Measurements from ENCODE around the gene DSG3.

Gene DSG3

DNA sequence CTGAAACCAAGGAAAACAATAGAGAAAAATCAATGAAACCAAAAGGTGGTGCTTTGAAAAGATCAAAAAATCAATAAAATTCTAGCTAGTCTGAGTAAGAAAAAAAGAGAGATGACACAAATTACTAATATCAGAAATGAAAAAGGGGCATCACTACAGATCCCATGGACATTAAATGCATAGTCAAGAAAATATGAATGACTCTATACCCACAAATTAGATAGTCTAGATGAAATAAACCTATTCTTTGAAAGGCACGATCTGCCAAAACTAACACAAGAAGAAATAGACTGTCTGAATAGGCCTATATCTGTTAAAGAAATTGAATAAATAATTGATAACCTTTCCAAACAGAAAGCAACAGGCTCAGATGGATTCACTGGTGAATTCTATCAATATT is 15.2 kb upstream of the DSG3 start:
- DNase-seq (ENCODE audit: low read depth) = no peak

DNA sequence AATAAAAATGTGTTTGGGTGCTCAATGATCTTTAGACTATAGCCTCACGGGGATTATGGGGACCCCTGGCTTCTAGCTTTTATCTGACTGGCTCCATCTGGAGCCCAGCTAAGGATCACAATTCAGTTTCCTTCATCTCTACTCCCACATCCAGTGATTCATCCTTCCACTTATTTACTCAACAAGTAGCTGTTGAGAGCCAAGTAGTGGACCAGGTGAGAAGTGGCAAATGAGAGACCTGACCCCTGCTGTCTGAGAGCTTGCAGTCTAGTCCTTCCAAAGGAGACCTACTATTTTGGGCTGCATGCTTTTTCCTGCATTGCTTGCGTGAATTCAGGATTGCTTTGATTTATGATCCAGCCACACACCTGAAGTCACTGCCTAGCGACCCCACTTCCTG is 10.7 kb upstream of the DSG3 start:
- no peak for DNase-seq (ENCODE audit: low read depth)

DNA sequence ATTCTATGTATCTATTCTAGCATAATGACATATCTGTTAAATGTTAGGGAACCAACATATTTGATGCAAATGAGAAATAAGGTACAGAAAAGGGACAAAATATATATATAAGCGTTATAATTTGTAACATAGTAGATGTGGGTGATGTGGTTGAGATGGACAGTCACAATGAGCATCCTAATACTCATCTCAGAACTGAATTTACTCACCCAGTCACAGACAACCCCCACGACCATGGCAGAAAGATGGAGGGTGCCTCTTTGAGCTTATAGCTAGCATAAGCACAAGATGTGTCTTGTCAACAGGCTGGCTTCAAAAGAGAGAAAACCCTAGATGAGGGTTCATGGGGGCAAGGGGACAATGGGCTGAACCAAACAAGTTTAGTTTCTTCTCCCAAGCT is 9.1 kb upstream of the DSG3 start:
- DNase-seq (ENCODE audit: low read depth) = no peak

DNA sequence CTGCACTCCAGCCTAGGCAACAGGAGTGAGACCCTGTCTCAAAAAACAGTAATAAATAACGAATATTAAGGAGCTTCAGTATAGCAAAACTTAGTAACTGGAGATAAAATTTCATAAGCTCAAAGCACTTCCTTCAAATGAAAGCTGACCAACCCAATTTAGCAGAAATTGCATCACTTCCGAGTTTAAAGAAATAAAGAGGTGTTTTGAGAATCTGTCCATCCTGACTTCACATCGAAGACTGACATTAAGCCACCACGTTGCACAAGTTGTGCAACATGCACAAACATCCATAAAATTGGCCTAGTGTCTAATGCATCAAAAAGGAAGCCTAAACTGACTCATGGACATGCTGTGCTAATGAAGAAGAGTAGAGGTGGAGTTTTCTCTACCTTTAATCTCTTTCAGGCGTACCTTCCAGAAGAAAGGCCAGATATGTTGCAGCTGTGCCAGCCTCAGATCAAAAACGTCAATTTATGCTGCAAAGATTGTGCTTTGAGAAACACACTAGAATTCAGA is 7.7 kb upstream of the DSG3 start:
- DNase-seq (ENCODE audit: low read depth) = no peak

DNA sequence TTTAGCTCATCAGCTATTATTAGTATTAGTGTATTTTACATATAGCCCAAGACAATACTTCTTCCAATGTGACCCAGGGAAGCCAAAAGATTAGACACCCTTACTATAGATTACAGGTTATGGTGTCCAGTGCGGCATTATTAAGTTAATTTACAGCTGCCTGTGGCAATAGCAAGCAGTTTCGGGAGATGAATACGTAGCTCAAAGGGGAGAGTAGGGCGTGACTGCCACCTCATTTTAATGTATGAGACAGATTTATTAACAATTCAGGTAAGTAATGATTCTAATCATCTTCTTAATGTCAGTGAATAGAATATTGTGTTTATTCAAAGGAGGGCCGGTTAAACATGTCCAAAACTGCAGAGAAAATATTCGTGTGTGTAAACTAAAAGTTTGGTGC is 6.8 kb upstream of the DSG3 start:
- no peak for DNase-seq (ENCODE audit: low read depth)

DNA sequence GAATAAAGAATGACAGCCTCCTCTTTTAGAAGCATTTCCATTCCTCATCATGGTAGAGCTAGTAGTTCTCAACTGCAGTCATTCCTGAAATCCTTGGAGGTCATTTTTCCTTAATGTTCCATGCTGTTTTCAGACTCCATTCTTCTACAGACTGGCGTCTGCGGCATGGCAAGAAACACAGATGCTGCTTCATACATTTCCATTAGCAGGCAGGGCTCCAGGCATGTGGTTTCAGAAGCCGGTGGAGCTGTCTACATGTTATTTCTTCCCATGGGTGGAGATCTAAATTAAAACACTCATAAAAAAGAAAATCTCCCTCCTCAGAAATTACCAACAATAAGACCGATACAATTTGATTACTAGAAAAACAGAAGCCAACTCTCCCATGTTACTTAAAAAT is 6.0 kb upstream of the DSG3 start:
- DNase-seq (ENCODE audit: low read depth) = no peak

DNA sequence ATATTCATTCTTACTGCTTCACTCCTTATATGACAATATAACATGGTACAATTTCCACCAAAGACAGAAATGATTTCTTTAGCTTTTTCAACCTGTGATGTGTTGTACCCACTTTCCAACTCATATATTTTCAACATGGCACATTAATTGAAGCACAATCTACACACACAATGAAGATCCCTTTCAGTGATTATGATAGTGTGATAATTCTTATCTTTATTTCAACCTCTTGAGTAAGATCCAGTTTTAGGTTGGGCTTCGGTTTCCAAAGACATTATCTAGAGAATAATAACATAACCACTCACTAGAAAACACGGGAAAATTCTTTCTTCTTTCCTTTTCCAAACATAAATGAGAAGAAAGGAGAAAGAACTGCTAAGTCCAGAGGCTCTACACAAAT is 3.4 kb upstream of the DSG3 start:
- DNase-seq (ENCODE audit: low read depth) = no peak

DNA sequence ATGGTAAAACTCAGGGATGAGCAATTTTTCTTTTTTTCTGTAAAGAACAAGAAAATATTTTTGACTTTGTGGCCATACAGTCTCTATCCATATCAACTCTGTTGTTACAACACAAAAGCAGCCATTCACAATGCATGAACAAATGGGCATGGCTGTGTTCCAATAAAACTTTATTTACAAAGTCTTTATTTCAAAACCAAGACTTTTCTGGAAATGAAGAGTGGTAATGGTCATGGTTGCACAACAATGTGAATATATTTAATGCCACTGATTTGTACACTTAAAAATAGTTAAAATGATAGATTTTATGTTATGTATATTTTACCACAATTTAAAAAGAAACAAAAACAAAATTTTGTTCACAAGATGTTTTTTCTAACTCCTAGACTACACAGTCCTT is 1.6 kb upstream of the DSG3 start:
- no peak for DNase-seq (ENCODE audit: low read depth)

DNA sequence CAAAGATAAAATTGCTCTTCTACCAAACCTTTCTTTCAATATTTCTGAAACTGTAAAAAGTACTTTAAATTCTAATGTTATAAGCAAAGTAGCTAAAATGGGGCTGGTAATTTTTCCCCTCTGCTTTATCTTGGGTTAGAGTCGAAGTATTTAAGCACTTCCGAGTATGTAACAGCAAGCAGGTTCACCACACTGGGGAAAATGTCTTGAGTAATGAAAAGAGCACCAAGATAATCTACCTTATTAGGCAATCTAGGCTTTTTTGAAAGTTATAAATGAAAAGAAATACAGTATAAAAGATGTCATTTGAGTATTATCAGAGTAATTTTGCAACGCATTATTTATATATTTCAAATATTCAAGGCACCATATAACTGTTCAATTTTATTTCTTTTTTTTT is 687 bp upstream of the DSG3 start:
- no peak for DNase-seq (ENCODE audit: low read depth)

DNA sequence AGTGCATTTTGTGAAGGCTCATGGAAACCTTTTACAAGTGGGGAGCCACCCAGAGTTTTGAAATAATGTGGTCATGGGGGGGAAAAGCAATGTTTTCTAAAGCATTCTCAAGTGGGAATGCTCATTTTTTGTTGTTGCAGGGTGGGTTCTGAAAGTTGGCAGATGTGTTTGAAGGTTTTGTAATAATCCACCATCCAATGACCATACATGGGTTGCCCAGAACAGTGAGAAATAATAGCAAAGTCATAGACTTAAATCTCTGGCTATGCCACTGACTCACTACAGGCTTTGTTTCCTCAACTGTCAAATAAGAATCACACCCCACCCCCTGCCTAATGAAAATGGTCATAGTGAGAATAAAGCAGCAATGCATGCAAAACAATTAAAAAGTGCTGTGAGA is 2.9 kb downstream of the DSG3 start:
- DNase-seq (ENCODE audit: low read depth) = no peak

DNA sequence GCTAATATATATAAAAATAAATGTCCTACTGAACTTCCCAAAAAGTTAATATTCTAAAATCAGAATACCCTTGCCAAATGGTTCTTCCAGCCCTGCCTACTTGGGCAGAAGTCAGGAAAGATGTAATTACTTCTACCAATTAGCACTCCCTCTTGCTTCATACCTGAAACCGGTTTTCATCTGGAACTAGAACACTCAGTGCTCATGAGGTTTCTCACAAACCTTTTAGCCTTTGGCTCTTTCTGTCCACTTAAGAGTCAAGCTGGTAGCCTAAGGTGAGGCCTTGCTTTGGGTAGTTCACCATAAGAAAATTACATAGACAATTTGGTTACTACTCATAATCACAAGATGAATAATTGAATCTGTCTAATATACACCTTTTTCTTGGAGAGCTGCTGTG is 4.1 kb downstream of the DSG3 start:
- no peak for DNase-seq (ENCODE audit: low read depth)

DNA sequence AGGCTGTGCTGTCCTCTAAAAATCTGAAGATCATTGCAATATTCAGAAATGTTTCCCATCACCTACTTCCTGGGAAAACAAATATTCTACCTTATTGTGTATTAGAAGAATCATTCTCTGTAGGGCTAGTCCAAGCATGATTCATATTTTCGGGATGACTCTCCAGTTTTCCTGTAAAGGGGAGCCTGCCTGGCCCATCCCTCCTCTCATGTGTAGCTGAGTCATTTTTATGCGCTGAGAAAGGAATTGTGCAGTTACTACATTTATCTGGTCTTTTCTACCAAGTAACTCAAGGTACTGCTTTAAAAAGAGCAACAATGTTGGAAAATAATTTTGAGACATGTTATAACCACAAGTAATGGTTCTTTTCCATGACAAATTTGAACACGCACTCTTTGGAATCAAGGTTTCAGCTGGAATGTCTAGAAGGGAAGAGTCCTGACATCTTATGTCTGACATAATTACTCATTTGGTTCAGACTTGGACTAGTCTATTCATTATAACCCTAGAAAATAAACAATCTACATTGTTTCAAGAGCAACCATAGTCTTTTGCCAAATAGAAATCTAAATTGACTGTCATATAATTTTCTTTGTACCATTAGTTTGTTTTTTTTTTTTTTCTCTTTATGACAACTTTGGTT is 6.6 kb downstream of the DSG3 start:
- no peak for DNase-seq (ENCODE audit: low read depth)

DNA sequence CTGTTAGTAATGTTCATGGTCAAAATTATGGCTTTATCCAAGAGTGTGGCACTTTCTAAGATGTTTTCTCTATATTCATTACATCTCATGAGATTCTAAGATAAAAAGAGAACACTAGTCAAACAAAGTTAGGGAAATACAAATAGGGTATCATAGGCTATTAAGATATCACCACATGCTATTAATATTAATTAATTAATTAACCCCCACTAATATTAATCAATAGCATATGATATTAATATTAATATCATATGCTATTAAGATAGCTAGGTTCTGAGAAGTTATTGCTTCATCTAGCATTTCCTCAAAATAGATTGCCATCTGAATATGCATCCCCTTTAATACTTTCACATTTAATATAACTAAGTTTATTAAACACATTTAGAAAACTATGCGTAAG is 22.1 kb downstream of the DSG3 start:
- DNase-seq (ENCODE audit: low read depth) = no peak

DNA sequence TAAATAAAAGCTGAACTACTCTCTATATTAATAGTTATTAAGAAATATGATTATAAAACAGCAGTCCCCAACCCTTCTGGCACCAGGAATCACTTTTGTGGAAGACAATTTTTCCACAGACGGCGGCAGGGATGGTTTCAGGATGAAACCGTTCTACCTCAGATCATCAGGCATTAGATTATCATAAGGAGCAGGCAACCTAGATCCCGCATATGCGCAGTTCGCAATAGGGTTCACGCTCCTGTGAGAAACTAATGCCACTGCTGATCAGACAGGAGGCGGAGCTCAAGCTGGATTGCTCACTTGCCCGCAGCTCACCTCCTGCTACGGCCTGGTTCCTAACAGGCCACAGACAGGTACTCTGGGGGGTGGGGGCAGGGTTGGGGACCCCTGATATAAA is 31.1 kb downstream of the DSG3 start:
- DNase-seq (ENCODE audit: low read depth) = no peak

DNA sequence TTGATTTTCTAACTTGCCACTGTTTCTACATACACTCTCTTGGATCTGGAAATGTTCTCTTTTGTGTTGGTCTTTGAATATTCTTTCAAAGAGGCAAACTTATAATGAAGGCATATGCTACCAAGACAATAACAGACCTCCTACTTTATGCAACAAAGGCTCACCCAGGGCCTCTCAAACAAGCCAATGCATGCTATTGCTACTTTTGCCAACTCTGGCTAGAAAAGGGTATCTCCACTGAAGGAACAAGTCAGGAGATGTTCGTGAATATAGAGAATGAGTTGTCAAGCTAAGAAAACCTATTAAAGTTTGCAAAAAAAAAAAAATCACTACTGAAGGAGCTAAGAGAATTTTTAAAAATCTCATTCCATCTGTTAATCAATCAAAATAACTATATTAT is 34.5 kb downstream of the DSG3 start:
- no peak for DNase-seq (ENCODE audit: low read depth)

DNA sequence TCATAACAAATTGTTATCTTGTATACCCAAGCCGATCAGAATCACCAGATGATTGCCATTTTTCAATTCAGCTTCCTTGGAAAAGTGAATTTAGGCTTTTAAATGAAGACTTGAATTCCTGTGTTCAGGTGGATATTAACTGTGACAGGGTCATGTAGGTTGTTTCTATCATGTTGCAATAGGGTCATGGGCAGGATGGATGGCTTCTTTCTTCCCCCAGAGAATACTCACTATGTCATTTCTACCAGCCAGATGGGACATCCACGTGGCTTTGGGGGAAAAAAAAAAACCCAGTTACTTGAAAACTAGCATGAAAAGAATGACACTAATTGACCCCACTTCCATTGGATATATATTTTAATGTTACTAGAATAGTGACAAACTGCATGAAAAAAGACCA is 35.9 kb downstream of the DSG3 start:
- DNase-seq (ENCODE audit: low read depth) = no peak

DNA sequence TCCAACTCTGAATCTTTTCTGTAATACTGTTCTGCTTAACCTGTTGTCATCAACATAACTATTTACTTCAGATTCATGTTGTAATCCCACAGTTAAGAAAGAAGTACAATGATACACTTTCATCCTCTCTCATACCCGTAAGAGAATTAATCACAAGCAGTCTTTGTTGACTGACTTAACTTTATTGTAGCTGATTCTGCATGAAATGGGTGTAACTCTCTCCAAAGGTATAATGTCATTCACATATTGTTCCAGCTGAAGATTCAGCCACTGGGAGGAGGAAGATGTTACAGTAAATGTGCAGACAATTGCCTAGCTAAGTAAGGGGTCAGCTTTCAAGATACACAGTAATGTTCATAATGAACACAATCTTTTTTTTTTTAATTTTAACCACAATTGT is 36.9 kb downstream of the DSG3 start:
- DNase-seq (ENCODE audit: low read depth) = no peak

DNA sequence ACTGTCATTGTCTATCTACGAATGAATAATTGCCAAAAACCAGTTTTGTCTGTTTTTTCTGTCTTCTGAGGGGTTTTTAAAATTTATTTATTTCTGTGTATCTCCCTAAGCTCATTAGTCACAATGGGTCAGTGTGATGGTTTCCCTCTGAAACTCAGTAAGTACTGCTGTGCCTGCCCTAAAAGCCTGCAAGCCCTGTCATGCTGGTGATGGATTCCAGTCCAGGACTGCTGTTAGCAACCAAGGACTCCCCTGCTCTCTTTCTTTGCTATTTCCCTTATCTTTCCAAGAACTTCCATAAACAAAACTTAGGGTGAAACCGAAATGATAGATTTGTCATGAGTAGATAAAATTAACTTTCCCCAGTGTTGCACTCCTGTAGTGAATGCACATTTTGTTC is 38.6 kb downstream of the DSG3 start:
- no peak for DNase-seq (ENCODE audit: low read depth)

DNA sequence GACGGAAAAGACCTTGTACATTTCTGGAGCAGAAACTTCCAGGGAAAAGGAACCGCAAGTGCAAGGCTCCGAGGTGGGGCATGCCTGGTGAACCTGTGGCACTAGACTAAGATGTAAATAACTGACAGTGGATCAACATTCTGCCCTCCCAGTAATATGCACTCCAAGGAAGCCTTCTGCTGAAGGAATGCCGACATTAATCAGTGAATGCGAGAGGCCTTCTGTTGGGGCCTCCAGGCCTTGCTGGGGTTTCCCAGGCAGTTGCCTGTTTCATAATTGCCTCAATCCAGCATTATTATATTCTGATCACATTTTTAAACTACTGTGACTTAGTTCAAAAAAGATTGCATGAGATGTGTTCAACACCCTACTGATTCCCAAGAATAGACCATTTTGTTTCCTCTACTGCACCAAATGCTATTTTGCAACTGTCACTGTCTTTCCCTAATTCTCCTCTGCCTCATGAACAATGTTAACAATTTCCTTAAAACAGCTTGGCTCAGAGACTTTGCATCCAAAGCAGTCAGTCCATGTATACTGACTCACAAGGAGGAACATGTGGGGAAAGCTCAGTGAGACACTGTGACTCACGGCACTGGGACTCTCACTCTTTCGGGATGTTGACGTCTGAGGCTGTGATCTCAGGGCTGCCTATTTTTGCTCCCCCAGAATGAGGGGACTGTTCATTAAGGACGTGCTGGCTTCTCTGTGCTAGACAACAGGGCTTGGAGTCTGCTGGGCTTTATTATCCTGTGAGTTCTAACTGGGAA is 39.9 kb downstream of the DSG3 start:
- DNase-seq (ENCODE audit: low read depth) = no peak

DNA sequence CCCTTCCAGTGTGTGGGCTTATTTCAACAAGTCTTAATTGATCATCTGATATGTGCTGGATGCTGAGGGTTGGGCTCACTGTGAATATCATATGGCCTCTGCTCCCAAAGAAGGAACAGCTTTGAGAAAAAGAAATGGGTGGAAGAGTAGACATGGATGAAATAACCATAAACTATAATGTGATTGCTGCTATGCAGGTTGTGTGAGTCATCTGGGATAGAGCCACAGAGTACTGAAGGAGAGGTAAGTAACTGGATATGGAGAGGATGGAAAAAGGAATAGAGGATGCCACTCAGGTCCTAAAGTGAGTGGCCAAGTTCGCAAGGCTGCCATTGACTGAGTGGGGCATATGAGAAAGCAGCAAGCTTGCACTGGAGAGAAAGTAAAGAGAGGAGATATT is 41.8 kb downstream of the DSG3 start:
- no peak for DNase-seq (ENCODE audit: low read depth)

DNA sequence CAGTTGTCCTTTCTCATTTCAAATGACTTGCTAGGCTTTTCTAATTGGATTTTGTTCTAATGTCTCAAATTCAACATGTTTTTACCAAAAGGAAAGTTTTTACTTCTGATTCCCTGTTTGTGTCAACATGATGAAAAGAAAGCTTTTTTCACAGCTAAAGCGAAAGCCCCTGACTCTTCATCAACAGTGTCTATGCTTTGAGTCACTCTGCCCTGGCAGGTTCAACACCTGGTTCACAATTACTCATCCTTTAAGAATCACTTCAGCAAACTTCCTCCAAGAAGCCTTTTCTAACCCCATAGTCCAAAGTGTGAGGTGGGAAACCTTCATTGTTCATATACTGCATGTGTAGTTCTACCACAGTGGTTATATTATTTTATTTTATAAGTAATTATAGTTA is 42.8 kb downstream of the DSG3 start:
- DNase-seq (ENCODE audit: low read depth) = no peak

DNA sequence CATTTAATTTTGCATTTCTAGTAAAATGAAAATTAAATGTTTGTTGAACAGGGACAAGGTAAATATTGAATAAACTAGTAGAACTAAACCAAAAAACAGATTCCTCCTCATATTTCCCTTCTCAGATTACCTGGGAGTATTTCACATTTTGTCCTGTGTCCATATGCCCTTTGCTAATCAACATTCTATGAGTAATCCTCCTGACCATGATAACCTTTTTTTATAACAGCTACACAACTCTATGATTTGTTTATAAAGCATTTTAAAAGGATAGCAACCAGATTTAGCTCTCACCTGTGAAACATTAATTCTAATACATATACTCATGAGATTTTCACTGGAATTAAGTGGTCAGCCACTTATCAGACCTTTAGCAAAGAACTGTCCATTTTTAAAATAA is 43.3 kb downstream of the DSG3 start:
- no peak for DNase-seq (ENCODE audit: low read depth)

DNA sequence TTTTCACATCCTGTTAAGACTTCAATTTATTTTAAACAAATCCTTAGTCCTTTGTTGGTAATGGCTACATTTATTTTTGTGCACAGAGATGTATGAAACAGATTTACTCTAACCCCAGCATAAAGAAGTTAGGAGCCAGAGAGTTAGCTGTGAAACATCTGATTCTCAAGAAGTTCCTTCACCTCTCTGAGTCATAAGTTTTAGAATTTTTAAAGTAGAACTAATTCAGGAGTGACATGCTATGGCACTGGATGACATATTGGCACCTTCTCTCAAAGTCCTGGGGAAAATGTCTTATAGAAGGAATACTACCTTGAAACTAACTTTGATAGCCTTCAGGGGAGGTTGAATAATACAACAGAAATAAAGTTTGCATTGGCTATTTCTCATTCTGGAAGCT is 44.0 kb downstream of the DSG3 start:
- DNase-seq (ENCODE audit: low read depth) = no peak

DNA sequence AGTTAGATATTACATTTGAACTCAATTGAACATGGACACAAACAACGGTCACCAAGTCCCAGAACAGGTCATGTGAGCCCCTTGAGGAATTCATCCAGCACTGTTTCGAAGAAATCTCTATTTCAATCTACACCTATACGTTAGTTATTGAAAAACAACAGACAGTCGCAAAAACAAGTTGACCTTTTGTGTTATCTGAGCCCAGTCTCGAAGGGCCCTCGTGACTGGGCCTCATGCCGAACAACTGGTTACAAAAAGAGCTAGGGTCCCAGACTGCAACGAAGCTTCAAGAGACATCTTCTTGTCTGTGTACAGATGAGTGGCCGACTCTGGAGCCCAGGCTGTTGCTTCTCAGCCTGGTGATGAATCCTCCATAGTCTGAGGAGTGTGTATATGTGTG is 45.1 kb downstream of the DSG3 start:
- no peak for DNase-seq (ENCODE audit: low read depth)

All from fibroblast of gingiva (primary cell).